Panc1 (cell line): ENCODE measurements around the gene CAPZA1. TPM values are rescaled to one million over a fixed set of nuclear protein-coding genes. Genes with fewer than 3 reads are reported as not detected.

Source experiments
- ATAC-seq: fragments of 200-7000 bp; cut with Tn5 transposase; 2 replicates; pipeline ENCODE4 v1.9.1; 2020; ENCODE audit warnings: mild to moderate bottlenecking, moderate library complexity
- BruUV-seq: library from RNA; stranded (reverse); fragments of 400-500 nt; replicated peaks from 2 replicates; lab custom pipeline; 2021; lab: Mats Ljungman, UMichigan
- CTCF ChIA-PET: fragments of 300-600 bp; sonication (Branson Sonifier 250); formaldehyde crosslinking; loops from one replicate; lab custom pipeline; 2022; ENCODE audit warnings: antibody characterized with exemption; lab: Charles Lee
- POLR2A ChIA-PET: fragments of 300-600 bp; sonication (Branson Sonifier 250); formaldehyde crosslinking; loops from one replicate; lab custom pipeline; 2022; ENCODE audit warnings: antibody characterized with exemption; lab: Charles Lee
- DNase-seq: peaks from one replicate; pipeline ENCODE4 v3.0.0-alpha.2; 2010; ENCODE audit warnings: low read depth, low spot score
- H3K27ac ChIP-seq: 2 replicates; pipeline ENCODE4 v1.5.1; 2011; ENCODE audit warnings: mild to moderate bottlenecking, low read length, inconsistent platforms
- H3K27me3 ChIP-seq: fragments of 200-500 bp; sonication (Bioruptor generic); 2 replicates; pipeline ENCODE4 v1.6.0; 2014; ENCODE audit warnings: low read length, inconsistent platforms; ENCODE audit not compliant: control insufficient read depth, insufficient read depth
- H3K36me3 ChIP-seq: fragments of 200-500 bp; sonication (Bioruptor generic); 2 replicates; pipeline ENCODE4 v1.5.1; 2014; ENCODE audit warnings: inconsistent platforms, mild to moderate bottlenecking, low read length, moderate library complexity; ENCODE audit not compliant: control insufficient read depth, insufficient read depth
- H3K4me1 ChIP-seq: 2 replicates; pipeline ENCODE4 v1.5.1; 2011; ENCODE audit warnings: inconsistent platforms, mild to moderate bottlenecking, low read length, moderate library complexity; ENCODE audit not compliant: control insufficient read depth, insufficient read depth
- H3K4me3 ChIP-seq, 2 experiments: 2 replicates each; pipeline ENCODE4 v1.5.1; 2011 to 2012; ENCODE audit warnings: low read depth in 2 of 2, low read length in 2 of 2, mild to moderate bottlenecking in 2 of 2, inconsistent platforms in 1 of 2, moderate library complexity in 1 of 2
- H3K9me3 ChIP-seq: fragments of 200-500 bp; sonication (Bioruptor generic); 2 replicates; pipeline ENCODE4 v1.5.1; 2014; ENCODE audit warnings: low read depth, mild to moderate bottlenecking, inconsistent platforms, low read length, moderate library complexity; ENCODE audit not compliant: control insufficient read depth, insufficient read depth
- CTCF ChIP-seq: fragments of 450-650 bp; IDR thresholded peaks from 2 replicates; pipeline ENCODE4 v1.5.1; 2017; ENCODE audit warnings: mild to moderate bottlenecking
- POLR2AphosphoS5 ChIP-seq: IDR thresholded peaks from 2 replicates; pipeline ENCODE4 v1.6.1; 2012; ENCODE audit warnings: mild to moderate bottlenecking, low read depth, low read length, moderate library complexity
- SIN3A ChIP-seq: IDR thresholded peaks from 2 replicates; pipeline ENCODE4 v1.6.1; 2012; ENCODE audit warnings: low read depth, mild to moderate bottlenecking, low read length, moderate library complexity, borderline replicate concordance; ENCODE audit not compliant: insufficient read depth
- TCF7L2 ChIP-seq: IDR thresholded peaks from 2 replicates; pipeline ENCODE4 v1.6.1; 2011; ENCODE audit warnings: mild to moderate bottlenecking, low read depth, low read length, inconsistent platforms
- in situ Hi-C: cut with HindIII; loops from 2 replicates; pipeline ENCODE4 v1.10.0; 2016; ENCODE audit warnings: low sequenced_read_pairs, low pct_unique_long_range_greater_than_20kb
- intact Hi-C: fragments of 100-400 bp; cut with micrococcal nuclease; formaldehyde crosslinking; loops from one replicate; pipeline ENCODE4 v1.10.0; 2022; ENCODE audit not compliant: unreplicated experiment
- total RNA-seq: library from RNA; stranded (reverse); gene quantifications from one replicate; pipeline ENCODE4 v1.2.1, GENCODE V29; 2021; ENCODE audit not compliant: unreplicated experiment
- TF ChIP-seq, protein P1 (sequence below), 2 experiments: IDR thresholded peaks; 2 replicates each; pipeline ENCODE4 v1.6.1; 2011 to 2012; ENCODE audit warnings: low read depth in 2 of 2, control low read depth in 1 of 2, low read length in 1 of 2, mild to moderate bottlenecking in 1 of 2, moderate library complexity in 1 of 2; ENCODE audit not compliant: insufficient read depth in 1 of 2

Gene CAPZA1
- total RNA-seq, 1 experiment from 2014 or later: 128 TPM

GRCh38 chr1:112710586-112710985 is 91.0 kb downstream of the CAPZA1 start:
- CTCF ChIA-PET: no interaction called here
- POLR2A ChIA-PET: no interaction called here

GRCh38 chr1:112711041-112711440 is 91.4 kb downstream of the CAPZA1 start:
- TF ChIP-seq CTCF (no peak), POLR2AphosphoS5 (no peak), TCF7L2 (no peak), SIN3A (no peak)
- TF ChIP-seq, protein P1, sequence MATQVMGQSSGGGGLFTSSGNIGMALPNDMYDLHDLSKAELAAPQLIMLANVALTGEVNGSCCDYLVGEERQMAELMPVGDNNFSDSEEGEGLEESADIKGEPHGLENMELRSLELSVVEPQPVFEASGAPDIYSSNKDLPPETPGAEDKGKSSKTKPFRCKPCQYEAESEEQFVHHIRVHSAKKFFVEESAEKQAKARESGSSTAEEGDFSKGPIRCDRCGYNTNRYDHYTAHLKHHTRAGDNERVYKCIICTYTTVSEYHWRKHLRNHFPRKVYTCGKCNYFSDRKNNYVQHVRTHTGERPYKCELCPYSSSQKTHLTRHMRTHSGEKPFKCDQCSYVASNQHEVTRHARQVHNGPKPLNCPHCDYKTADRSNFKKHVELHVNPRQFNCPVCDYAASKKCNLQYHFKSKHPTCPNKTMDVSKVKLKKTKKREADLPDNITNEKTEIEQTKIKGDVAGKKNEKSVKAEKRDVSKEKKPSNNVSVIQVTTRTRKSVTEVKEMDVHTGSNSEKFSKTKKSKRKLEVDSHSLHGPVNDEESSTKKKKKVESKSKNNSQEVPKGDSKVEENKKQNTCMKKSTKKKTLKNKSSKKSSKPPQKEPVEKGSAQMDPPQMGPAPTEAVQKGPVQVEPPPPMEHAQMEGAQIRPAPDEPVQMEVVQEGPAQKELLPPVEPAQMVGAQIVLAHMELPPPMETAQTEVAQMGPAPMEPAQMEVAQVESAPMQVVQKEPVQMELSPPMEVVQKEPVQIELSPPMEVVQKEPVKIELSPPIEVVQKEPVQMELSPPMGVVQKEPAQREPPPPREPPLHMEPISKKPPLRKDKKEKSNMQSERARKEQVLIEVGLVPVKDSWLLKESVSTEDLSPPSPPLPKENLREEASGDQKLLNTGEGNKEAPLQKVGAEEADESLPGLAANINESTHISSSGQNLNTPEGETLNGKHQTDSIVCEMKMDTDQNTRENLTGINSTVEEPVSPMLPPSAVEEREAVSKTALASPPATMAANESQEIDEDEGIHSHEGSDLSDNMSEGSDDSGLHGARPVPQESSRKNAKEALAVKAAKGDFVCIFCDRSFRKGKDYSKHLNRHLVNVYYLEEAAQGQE (IDR thresholded peaks at IDR 0.05; ENCODE audit: insufficient read depth in 1 of 2, low read depth in 2 of 2, low read length in 1 of 2): no peak
- intact Hi-C loops: no loop called here
- no peaks in the 10 kb centered on the region for H3K9me3 ChIP-seq
- no peaks in the 10 kb centered on the region for H3K27me3 ChIP-seq
- CTCF ChIA-PET: no interaction called here
- ATAC-seq (no peak), DNase-seq (no peak)
- H3K36me3 ChIP-seq: no peaks in the 10 kb centered on the region
- H3K4me3 ChIP-seq: no peak overlapping the region
- BruUV-seq: no TSS peak
- in situ Hi-C loops: no loop called here
- H3K27ac ChIP-seq: no peak overlapping the region
- peaks cover 4% of the 10 kb centered on the region for H3K4me1 ChIP-seq
- POLR2A ChIA-PET: no interaction called here

More at GRCh38 chr1:112710586-112710985, 91.0 kb downstream of the CAPZA1 start:
- TF ChIP-seq CTCF (no peak), SIN3A (no peak), TCF7L2 (no peak), POLR2AphosphoS5 (no peak)
- TF ChIP-seq, protein P1 (IDR thresholded peaks at IDR 0.05; ENCODE audit: insufficient read depth in 1 of 2, low read depth in 2 of 2, low read length in 1 of 2): no peak
- no peaks in the 10 kb centered on the region for H3K27me3 ChIP-seq
- no peak for DNase-seq
- in situ Hi-C loops (no loop called here), intact Hi-C loops (no loop called here)
- no TSS peak for BruUV-seq
- H3K4me3 ChIP-seq: no peak overlapping the region
- ATAC-seq: no peak
- H3K27ac ChIP-seq: no peak overlapping the region
- H3K9me3 ChIP-seq: no peaks in the 10 kb centered on the region
- peaks cover 8% of the 10 kb centered on the region for H3K4me1 ChIP-seq
- no peaks in the 10 kb centered on the region for H3K36me3 ChIP-seq
